LNCAP (cell line): ENCODE data around the gene SRSF11.

Source experiments
- CTCF ChIP-seq: fragments of 450-650 bp; IDR thresholded peaks from 2 replicates; pipeline ENCODE4 v1.5.1; 2017; ENCODE audit warnings: mild to moderate bottlenecking

Gene SRSF11

GRCh38 chr1:70221238-70222121 is at the start of gene SRSF11:
TSS of gene SRSF11 (plus strand) at chr1:70221380. CDS start at chr1:70221637, 257 bp downstream.
- no peak for TF ChIP-seq CTCF

GRCh38 chr1:70171512-70171911 is 49.7 kb upstream of the SRSF11 start:
- no peak for TF ChIP-seq CTCF

DNA sequence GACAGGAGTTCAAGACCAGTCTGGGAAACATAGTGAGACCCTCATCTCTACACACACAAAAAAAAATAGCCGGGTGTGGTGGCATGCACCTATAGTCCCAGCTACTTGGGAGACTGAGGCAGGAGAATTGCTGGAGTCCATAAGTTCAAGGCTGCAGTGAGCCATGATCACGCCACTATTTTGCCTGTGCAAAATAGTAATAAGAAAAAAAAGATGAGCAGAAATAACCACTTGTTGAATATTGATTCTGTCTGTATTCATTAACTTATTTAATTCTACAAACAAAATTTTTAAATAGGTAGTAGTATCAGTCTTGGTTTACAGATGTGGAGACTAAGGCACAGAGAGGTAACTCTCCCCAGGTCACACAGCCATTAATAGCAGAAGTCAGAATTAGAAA is 32.7 kb upstream of the SRSF11 start:
- no peak for TF ChIP-seq CTCF

GRCh38 chr1:70190180-70190579 is 31.0 kb upstream of the SRSF11 start:
- no peak for TF ChIP-seq CTCF

DNA sequence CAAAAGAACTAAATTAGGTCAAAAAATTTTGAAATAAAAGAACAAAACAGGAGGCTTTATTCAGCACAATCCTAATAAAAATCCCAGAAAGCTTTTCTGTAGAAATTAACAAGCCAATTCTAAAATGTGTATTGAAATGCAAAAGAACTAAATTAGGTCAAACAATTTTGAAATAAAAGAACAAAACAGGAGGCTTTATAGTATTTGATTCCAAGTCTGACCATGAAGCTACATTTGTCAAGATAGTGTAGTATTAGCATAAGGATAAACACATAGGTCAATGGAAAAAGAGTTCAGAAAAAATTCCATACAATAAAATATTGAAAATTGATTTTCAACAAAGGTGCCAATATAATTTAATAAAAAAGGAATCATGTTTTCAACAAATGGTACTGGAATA is 26.6 kb upstream of the SRSF11 start:
- no peak for TF ChIP-seq CTCF

DNA sequence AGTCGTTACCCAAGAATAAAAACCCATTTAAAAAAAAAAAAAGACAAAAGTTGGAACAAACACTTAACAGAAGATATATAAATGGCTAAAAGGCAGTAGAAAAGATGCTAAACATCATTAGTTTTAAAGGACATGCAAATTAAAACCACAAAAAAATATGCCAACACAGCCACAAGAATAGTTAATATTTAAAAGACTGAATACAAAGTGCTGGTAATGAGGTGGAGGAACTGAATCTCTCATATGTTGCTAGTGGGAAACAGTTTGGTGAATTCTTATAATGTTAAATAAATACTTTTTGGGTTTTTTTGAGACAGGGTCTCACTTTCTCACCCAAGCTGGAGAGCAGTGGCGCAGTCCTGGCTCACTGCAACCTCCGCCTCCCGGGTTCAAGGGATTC is 25.8 kb upstream of the SRSF11 start:
- no peak for TF ChIP-seq CTCF

- no peak for TF ChIP-seq CTCF
Measured at GRCh38 chr1:70196333-70196732, 24.8 kb upstream of the SRSF11 start.
